Upper lobe of left lung (tissue), 4 donors: ENCODE data around the gene HSPA9.
A peak's percentile ranks its signal among the peaks of the same experiment; 100 is the strongest.

Source experiments
- EP300 ChIP-seq, 4 donors: sonication (generic); formaldehyde crosslinking; IDR thresholded peaks; one replicate each; pipeline ENCODE4 v1.5.1; 2017; ENCODE audit warnings: antibody characterized with exemption in 4 of 4, control low read depth in 2 of 4
- POLR2A ChIP-seq, 4 donors: fragments of 450-650 bp; IDR thresholded peaks; one replicate each; pipeline ENCODE4 v1.5.1; 2016 to 2017; ENCODE audit warnings: antibody characterized with exemption in 4 of 4, mild to moderate bottlenecking in 2 of 4
- TF ChIP-seq, protein P1 (sequence below), 6 experiments: fragments of 450-650 bp in 4 of 6; fragments of 200-600 bp in 2 of 6; sonication (generic) in 2 of 6; IDR thresholded peaks; one replicate each; pipeline ENCODE4 v1.5.1; 2016 to 2019; ENCODE audit warnings: antibody characterized with exemption in 6 of 6

DNA sequence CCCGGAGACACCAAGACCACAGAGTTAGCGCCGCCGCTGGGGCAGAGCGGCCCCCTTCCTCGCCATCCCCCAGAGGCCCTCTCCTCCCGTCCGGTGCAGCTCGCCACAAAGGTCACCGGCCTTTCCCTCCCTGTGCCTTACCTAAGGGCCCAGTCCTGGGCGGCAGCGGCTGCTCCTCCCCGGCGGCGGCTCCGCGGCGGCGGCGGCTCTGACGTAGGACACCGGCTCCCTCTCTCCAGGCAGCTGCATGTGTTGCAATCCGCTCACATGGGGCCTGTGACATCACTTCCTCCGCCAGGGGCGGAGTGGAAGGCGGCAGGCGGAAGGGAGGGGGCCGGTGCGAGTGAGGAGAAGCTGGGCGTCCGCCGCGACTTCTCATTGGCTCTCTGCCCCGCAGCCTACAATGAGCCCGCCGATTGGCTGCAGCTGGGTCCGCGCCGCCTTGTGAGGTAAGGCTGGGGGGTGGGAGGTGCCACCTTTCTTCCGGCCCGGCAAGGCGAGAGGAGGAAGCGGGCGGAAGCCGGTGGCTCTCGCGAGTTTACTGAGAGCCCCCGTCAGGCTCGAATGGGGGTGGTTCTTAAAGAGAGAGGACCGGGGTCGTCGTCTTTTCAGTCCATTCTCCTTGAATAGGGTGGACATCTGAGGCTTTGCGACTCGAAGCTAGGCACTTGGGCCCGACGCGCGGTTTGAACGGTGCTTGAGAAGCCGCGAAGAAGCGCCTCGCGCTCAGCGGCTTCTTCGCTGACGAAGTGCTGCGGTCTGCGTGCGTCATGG, 32.1 kb downstream of the HSPA9 start, which contains the start of gene ETF1:
- TF ChIP-seq, protein P1, sequence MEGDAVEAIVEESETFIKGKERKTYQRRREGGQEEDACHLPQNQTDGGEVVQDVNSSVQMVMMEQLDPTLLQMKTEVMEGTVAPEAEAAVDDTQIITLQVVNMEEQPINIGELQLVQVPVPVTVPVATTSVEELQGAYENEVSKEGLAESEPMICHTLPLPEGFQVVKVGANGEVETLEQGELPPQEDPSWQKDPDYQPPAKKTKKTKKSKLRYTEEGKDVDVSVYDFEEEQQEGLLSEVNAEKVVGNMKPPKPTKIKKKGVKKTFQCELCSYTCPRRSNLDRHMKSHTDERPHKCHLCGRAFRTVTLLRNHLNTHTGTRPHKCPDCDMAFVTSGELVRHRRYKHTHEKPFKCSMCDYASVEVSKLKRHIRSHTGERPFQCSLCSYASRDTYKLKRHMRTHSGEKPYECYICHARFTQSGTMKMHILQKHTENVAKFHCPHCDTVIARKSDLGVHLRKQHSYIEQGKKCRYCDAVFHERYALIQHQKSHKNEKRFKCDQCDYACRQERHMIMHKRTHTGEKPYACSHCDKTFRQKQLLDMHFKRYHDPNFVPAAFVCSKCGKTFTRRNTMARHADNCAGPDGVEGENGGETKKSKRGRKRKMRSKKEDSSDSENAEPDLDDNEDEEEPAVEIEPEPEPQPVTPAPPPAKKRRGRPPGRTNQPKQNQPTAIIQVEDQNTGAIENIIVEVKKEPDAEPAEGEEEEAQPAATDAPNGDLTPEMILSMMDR (IDR thresholded peaks at IDR 0.05) = peak in 2 of 6 experiments; percentile 44 to 45
- TF ChIP-seq POLR2A (IDR thresholded peaks at IDR 0.05) (peak; percentile 89 to 100 (median 99)), EP300 (IDR thresholded peaks at IDR 0.05) (peak in 2 of 4 donors; percentile 61 to 93)
